ENCODE data around the gene SLCO4A1. TPM values are rescaled to one million over a fixed set of nuclear protein-coding genes. Genes with fewer than 3 reads are reported as not detected.
"Not testable (repeated sequence)": the region's sequence is repeated elsewhere in the genome, so short reads cannot be mapped to it uniquely, and the experiment has no call there.

Gene SLCO4A1
- total RNA-seq, 1 experiment from 2014 or later = 55.7 TPM

- DNase-seq (ENCODE audit: low read depth) = not testable (repeated sequence)
Observed at GRCh38 chr20:62683660-62684322, 41.5 kb downstream of the SLCO4A1 start.

GRCh38 chr20:62684981-62685380 lies 42.7 kb downstream of the SLCO4A1 start:
- DNase-seq (ENCODE audit: low read depth) = no peak

- no peak for DNase-seq (ENCODE audit: low read depth)
Observed at GRCh38 chr20:62685781-62686555, 43.7 kb downstream of the SLCO4A1 start.

GRCh38 chr20:62686869-62687830 lies 44.8 kb downstream of the SLCO4A1 start:
- DNase-seq (ENCODE audit: low read depth) = no peak

GRCh38 chr20:62688083-62688482 lies 45.8 kb downstream of the SLCO4A1 start:
- DNase-seq (ENCODE audit: low read depth) = no peak

GRCh38 chr20:62688855-62689460 lies 46.7 kb downstream of the SLCO4A1 start:
- DNase-seq (ENCODE audit: low read depth) = peak; percentile 34

- no peak for DNase-seq (ENCODE audit: low read depth)
Observed at GRCh38 chr20:62689861-62690260, 47.6 kb downstream of the SLCO4A1 start.

GRCh38 chr20:62690261-62690820 lies 48.0 kb downstream of the SLCO4A1 start:
- no peak for DNase-seq (ENCODE audit: low read depth)

- DNase-seq (ENCODE audit: low read depth) = no peak
Observed at GRCh38 chr20:62691487-62691886, 49.2 kb downstream of the SLCO4A1 start.

- no peak for DNase-seq (ENCODE audit: low read depth)
Observed at GRCh38 chr20:62692176-62692575, 49.9 kb downstream of the SLCO4A1 start.

- DNase-seq (ENCODE audit: low read depth) = no peak
Observed at GRCh38 chr20:62692801-62693523, 50.7 kb downstream of the SLCO4A1 start.

- DNase-seq (ENCODE audit: low read depth) = no peak
Observed at GRCh38 chr20:62693524-62693922, 51.2 kb downstream of the SLCO4A1 start.

GRCh38 chr20:62694106-62694505 lies 51.8 kb downstream of the SLCO4A1 start:
- no peak for DNase-seq (ENCODE audit: low read depth)

GRCh38 chr20:62694868-62695267 lies 52.6 kb downstream of the SLCO4A1 start:
- no peak for DNase-seq (ENCODE audit: low read depth)

- no peak for DNase-seq (ENCODE audit: low read depth)
Observed at GRCh38 chr20:62695448-62696414, 53.4 kb downstream of the SLCO4A1 start.

GRCh38 chr20:62696434-62696957 lies 54.2 kb downstream of the SLCO4A1 start:
- DNase-seq (ENCODE audit: low read depth) = no peak

GRCh38 chr20:62696989-62697388 lies 54.7 kb downstream of the SLCO4A1 start:
- no peak for DNase-seq (ENCODE audit: low read depth)

- DNase-seq (ENCODE audit: low read depth) = no peak
Observed at GRCh38 chr20:62697468-62697912, 55.2 kb downstream of the SLCO4A1 start.

GRCh38 chr20:62698231-62698630 lies 55.9 kb downstream of the SLCO4A1 start:
- no peak for DNase-seq (ENCODE audit: low read depth)
